HG02938 (cell line): ENCODE data around the gene GGACT.
"Not testable (repeated sequence)": the region's sequence is repeated elsewhere in the genome, so short reads cannot be mapped to it uniquely, and the experiment has no call there.

Experiments
- ATAC-seq: cut with Tn5 transposase; IDR thresholded peaks from one replicate; pipeline ENCODE4 v1.9.1; 2021; ENCODE audit warnings: mild to moderate bottlenecking, moderate library complexity; ENCODE audit not compliant: unreplicated experiment

GGACT gene

DNA sequence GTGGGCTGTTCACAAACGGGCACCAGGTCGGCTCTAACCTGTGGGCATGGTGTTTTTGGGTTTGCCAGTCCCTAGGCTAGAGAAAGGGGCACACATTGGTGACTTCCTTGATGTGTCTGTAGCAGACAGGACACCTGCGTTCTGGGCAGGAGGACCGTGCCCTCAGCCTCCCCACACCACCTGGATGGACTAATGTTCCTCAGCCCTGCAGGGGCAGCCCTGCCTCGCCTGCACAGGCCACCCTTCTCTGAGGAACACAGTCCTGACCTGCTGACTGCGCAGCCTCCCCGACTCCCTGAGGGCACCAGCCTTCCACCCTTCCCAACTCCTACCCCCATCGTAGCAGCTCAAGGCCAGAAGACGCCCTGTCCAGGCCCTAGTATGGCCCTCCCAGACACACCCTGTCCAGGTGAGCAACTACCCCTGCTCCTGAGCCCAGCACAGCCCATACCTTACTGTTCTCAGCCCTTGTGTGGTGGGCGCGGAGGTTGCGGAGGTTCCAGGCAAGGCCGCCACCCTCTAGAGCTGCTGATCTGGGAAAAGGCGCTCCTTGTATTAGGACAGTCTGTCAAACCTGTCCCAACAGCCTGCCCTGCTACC is 55.7 kb downstream of the GGACT start:
- no peak for ATAC-seq

GRCh38 chr13:100532090-100532766 is 56.4 kb downstream of the GGACT start:
- ATAC-seq: no peak

GRCh38 chr13:100530671-100531213 is 57.8 kb downstream of the GGACT start:
- no peak for ATAC-seq

GRCh38 chr13:100529666-100530377 is 58.8 kb downstream of the GGACT start:
- no peak for ATAC-seq

GRCh38 chr13:100528820-100529219 is 59.8 kb downstream of the GGACT start:
- ATAC-seq: no peak

- ATAC-seq: no peak
Measured at GRCh38 chr13:100528353-100528752, 60.2 kb downstream of the GGACT start.

GRCh38 chr13:100527644-100528043 is 60.9 kb downstream of the GGACT start:
- ATAC-seq: no peak

DNA sequence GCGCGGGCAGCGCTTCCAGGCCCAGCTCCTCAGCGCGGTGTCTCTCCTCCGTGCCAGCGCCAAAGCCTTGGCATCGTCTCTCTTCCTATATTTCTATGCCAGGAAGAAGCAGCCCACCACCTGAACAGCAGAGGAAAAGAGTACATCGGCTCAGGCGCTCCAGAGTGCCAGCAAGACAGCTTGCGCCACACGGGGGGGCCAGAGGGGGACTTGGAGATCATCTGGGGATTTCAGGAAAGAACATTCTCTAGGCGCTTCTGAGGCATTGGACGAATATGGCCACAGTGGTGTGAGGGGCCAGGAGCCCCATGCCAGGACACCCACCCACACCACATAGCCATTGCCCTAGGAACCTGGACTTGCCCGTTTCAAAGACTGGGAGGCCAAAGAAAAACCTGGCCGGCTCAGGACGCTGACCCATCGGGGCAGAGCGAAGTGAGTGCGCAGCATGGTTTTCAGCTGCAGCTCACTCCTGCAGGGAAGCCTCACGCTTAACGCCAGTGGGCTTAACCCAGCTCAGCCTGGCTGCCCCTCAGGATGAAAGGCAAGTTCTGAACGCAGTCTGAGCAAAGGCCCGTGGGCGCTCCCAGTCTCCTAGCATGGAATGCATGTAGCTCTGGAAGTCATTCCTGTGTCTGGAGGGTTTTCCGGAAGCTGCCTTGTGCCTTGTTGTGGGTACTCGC is 62.1 kb downstream of the GGACT start:
- no peak for ATAC-seq

DNA sequence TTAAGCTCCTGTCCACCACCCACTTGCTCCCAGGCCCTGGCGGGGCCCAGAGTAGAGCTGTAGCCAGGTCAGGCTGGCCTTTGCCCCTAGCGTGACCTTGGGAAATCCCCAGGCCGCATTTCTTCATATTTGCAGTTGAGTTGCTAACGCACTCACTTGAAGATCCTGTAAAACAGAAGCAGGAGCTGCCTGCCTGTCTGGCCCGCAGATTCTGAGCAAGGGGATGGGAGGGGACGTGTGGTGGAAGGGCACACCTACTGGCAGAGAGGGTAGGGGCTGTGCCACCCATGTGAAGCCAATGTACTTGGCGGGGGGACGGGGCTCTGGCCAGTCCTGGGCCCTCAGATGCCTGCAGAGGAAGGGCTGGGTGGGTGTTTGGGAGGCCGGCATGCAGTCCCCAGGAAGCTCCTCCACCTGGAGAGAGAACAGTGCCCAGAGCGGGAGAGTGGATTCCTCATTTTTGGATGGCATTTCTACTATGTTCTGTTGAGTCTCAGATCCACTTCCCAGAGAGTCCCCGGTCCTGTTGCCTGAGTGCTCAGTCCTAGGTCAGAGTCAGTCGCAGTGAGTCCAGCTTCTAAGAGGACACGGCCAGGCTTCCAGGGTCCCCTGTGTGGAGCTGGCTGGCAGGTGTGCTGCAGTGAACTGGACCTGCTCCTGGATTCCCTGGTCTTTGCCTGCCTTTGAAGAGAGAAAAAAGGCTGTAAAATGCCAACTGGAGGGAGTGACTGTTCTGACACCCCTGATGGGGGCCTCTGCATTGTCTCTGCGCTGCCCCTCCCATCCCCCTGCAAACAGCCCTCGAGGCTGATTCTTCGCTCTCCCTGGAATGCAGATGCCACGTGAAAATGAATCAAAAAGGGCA is 62.9 kb downstream of the GGACT start:
- ATAC-seq: no peak

GRCh38 chr13:100524688-100525087 is 63.9 kb downstream of the GGACT start:
- not testable (repeated sequence) for ATAC-seq

GRCh38 chr13:100523981-100524386 is 64.6 kb downstream of the GGACT start:
- ATAC-seq: no peak

- no peak for ATAC-seq
Measured at GRCh38 chr13:100523411-100523810, 65.2 kb downstream of the GGACT start.

GRCh38 chr13:100522618-100523309 is 65.8 kb downstream of the GGACT start:
- no peak for ATAC-seq

DNA sequence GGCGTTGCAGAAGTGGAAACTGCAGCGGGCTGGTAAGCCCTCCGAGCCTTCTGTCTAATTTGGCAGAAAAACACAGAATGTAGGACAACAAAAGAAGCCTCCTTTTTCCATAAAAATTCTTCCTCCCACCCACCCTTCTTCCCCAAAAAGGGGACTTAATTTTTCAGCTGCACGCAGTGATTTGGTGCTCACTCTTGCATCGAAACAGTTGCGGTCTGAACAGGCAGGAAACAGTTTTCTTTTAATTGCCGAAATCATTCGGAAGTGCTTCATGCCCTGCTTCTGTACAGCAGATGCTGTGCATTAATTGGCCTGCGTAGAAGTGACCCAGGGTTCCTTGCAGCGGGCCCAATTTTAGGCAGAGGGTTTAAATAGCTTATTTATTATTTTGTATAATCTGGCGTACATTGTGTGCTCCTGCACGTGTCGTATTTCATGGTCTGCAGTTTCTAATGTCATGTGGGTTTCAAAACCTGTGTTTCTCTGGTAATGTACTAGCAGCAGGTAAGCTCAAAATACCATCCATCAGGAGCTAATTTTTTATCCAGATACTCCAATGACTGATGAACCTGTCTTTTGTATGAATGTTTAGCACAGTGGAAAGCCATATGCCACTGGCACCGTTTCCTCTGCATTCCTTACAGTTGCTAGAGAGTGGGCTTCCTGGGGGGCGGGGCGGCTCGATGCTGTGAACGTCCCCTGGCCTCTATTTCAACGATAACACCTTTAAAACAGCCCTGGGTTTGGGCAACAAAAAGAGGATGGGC is 66.6 kb downstream of the GGACT start:
- ATAC-seq: no peak

DNA sequence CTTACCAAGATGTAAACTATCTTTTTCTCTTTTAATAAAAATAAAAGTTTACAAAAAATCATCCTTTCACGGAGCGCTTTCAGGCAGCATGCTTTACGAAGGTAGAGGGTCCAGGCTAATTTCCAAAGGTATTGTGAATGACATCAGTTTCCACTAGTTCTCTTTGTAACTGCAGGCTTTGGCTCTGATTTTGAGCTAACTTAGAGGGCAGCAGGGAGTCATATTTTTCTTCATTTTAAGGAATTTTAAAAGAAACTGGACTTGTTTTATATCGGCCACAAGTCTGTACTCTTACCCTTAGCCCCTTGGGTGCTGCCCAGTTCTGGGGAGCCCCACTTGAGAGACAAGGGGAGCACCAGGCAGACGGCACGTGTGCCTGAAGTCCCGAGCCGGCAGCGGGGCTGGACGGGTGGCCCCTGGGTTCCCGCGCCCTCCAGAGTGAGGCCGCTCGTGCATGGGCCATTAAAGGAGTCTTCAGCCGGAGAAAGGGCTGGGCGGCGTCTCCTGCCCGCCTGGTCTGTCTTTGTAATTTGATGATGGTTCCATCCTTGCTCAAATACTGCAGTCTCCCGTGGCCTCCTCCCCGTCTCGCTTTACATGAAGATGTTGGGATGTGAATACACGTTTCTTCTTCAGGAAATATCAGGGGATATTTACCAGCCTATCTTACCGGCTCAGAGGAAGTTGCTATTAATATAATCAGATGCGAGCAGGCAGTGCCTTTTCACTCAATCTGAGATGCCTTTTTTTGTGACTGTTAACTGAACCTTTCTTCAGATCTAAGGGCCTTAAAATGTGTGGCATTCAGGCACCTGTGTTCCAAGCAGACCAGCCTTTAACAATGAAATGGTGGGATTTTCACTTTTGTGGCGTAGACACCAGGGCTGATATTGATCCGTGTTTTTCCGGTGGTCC is 67.4 kb downstream of the GGACT start:
- ATAC-seq: no peak

- ATAC-seq: no peak
Measured at GRCh38 chr13:100519626-100520025, 69.0 kb downstream of the GGACT start.

GRCh38 chr13:100518394-100519062 is 70.1 kb downstream of the GGACT start:
- ATAC-seq: no peak
